Testis (tissue), 2 donors: ENCODE results near the gene IQGAP1.

Experiments
- POLR2A ChIP-seq: fragments of 450-650 bp; IDR thresholded peaks from one replicate; pipeline ENCODE4 v1.6.1; 2017; ENCODE audit warnings: antibody characterized with exemption, mild to moderate bottlenecking, moderate library complexity
- TF ChIP-seq, protein P1 (sequence below), 3 experiments: fragments of 450-650 bp in 2 of 3; fragments of 200-600 bp in 1 of 3; sonication (generic) in 1 of 3; IDR thresholded peaks; one replicate each; pipeline ENCODE4 v1.5.1; 2016 to 2019; ENCODE audit warnings: antibody characterized with exemption in 3 of 3, mild to moderate bottlenecking in 2 of 3, moderate library complexity in 1 of 3

DNA sequence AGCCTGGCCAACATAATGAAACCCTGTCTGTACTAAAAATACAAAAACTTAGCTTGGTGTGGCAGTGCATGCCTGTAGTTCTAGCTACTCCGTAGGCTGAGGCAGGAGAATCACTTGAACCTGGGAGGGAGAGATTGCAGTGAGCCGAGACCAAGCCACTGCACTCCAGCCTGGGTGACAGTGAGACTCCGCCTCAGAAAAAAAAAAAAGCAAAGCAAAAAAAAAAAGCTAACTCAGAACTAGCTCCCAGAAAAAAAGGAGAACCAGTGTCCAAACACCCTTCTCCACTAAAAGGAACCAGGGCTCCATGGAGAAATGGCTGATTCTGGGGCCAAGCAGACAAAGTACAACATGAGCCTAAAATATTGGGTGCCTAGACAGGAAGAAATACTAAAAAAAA, 124.9 kb downstream of the IQGAP1 start:
- no peak for TF ChIP-seq POLR2A
- TF ChIP-seq, protein P1, sequence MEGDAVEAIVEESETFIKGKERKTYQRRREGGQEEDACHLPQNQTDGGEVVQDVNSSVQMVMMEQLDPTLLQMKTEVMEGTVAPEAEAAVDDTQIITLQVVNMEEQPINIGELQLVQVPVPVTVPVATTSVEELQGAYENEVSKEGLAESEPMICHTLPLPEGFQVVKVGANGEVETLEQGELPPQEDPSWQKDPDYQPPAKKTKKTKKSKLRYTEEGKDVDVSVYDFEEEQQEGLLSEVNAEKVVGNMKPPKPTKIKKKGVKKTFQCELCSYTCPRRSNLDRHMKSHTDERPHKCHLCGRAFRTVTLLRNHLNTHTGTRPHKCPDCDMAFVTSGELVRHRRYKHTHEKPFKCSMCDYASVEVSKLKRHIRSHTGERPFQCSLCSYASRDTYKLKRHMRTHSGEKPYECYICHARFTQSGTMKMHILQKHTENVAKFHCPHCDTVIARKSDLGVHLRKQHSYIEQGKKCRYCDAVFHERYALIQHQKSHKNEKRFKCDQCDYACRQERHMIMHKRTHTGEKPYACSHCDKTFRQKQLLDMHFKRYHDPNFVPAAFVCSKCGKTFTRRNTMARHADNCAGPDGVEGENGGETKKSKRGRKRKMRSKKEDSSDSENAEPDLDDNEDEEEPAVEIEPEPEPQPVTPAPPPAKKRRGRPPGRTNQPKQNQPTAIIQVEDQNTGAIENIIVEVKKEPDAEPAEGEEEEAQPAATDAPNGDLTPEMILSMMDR (IDR thresholded peaks at IDR 0.05): no peak
